A549 (cell line): Measurements from ENCODE around the gene CFAP61.

Source experiments
- JUN ChIP-seq, 2 experiments: fragments of >200 bp; sonication (Bioruptor Twin); formaldehyde crosslinking; IDR thresholded peaks; 2 replicates in 1 of 2; 3 replicates in 1 of 2; pipeline ENCODE4 v1.6.1; 2016 to 2017
- POLR2A ChIP-seq: IDR thresholded peaks from 2 replicates; pipeline ENCODE4 v1.6.1; 2012; ENCODE audit warnings: mild to moderate bottlenecking, low read length
- SMC3 ChIP-seq: fragments of >200 bp; sonication (Bioruptor Twin); formaldehyde crosslinking; IDR thresholded peaks from 3 replicates; pipeline ENCODE4 v1.6.1; 2018; ENCODE audit warnings: inconsistent platforms
- TF ChIP-seq, protein P1 (sequence below): fragments of >200 bp; sonication (Bioruptor Twin); formaldehyde crosslinking; IDR thresholded peaks from 3 replicates; pipeline ENCODE4 v1.5.1; 2016

DNA sequence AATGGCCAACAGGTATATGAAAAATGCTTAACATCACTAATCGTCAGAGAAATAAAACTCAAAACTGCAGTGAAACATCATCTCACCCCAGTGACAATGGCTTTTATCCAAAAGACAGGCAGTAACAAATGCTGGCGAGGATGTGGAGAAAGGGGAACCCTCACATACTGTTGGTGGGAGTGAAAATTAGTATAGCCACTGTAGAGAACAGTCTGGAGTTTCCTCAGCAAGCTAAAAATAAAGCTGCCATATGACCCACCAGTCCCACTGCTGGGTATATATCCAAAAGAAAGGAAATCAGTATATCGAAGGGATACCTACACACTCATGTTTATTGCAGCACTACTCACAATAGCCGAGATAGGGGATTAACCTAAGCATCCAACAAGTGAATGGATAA is 292.1 kb downstream of the CFAP61 start:
- TF ChIP-seq, protein P1, sequence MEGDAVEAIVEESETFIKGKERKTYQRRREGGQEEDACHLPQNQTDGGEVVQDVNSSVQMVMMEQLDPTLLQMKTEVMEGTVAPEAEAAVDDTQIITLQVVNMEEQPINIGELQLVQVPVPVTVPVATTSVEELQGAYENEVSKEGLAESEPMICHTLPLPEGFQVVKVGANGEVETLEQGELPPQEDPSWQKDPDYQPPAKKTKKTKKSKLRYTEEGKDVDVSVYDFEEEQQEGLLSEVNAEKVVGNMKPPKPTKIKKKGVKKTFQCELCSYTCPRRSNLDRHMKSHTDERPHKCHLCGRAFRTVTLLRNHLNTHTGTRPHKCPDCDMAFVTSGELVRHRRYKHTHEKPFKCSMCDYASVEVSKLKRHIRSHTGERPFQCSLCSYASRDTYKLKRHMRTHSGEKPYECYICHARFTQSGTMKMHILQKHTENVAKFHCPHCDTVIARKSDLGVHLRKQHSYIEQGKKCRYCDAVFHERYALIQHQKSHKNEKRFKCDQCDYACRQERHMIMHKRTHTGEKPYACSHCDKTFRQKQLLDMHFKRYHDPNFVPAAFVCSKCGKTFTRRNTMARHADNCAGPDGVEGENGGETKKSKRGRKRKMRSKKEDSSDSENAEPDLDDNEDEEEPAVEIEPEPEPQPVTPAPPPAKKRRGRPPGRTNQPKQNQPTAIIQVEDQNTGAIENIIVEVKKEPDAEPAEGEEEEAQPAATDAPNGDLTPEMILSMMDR = no peak
- TF ChIP-seq POLR2A (no peak), SMC3 (no peak), JUN (IDR thresholded peaks at IDR 0.05) (no peak)
